Spleen (tissue), 7 donors: ENCODE measurements around the gene EFCAB11.

Experiments
- CTCF ChIP-seq, 11 experiments: fragments of 200-600 bp in 7 of 11; fragments of 450-650 bp in 4 of 11; sonication (generic) in 4 of 11; IDR thresholded peaks in 8 of 11; conservative IDR thresholded peaks in 3 of 11; 1 replicate in 7 of 11; 2 replicates in 4 of 11; pipeline versions ENCODE4 v1.4.0 to v1.8.0; 2016 to 2021; ENCODE audit warnings: antibody characterized with exemption in 11 of 11, inconsistent platforms in 4 of 11, mild to moderate bottlenecking in 1 of 11
- POLR2A ChIP-seq, 3 donors: fragments of 450-650 bp; IDR thresholded peaks; one replicate each; pipeline ENCODE4 v1.5.1; 2017; ENCODE audit warnings: antibody characterized with exemption in 3 of 3, mild to moderate bottlenecking in 1 of 3
- donor health status: DM: no; HTN: no; CAD: no; lungs with moderate emphysema.
- donor health status: DM: no; HTN: no; CAD: no.
- donor health status: DM: no; HTN: no; CAD: no.

GRCh38 chr14:89747126-89747525 is 207.4 kb downstream of the EFCAB11 start:
- TF ChIP-seq POLR2A (IDR thresholded peaks at IDR 0.05), result no peak
- TF ChIP-seq CTCF (IDR thresholded peaks at IDR 0.05 in 8 of 11, conservative IDR thresholded peaks at IDR 0.05 in 3 of 11), result no peak
